IPS-15b (cell line): ENCODE measurements around the gene USP31.
A peak's percentile ranks its signal among the peaks of the same experiment; 100 is the strongest.

Experiments used
- H3K27me3 ChIP-seq: one replicate; pipeline ENCODE4 v1.6.1; 2013; ENCODE audit warnings: low read length; ENCODE audit not compliant: control insufficient read depth, insufficient read depth
- H3K36me3 ChIP-seq: one replicate; pipeline ENCODE4 v1.6.1; 2013; ENCODE audit warnings: low read length; ENCODE audit not compliant: control insufficient read depth, insufficient read depth
- H3K4me1 ChIP-seq: one replicate; pipeline ENCODE4 v1.6.1; 2013; ENCODE audit warnings: mild to moderate bottlenecking, low read length; ENCODE audit not compliant: control insufficient read depth, insufficient read depth
- H3K4me3 ChIP-seq: one replicate; pipeline ENCODE4 v1.5.1; 2013; ENCODE audit warnings: low read depth, low read length
- H3K9ac ChIP-seq: one replicate; pipeline ENCODE4 v1.6.1; 2013; ENCODE audit warnings: low read depth, mild to moderate bottlenecking, low read length
- H3K9me3 ChIP-seq: one replicate; pipeline ENCODE4 v1.6.1; 2013; ENCODE audit warnings: mild to moderate bottlenecking, low read length; ENCODE audit not compliant: control insufficient read depth, insufficient read depth

Gene USP31

GRCh38 chr16:23141959-23142740 lies 7.1 kb downstream of the USP31 start:
- H3K4me3 ChIP-seq, result no peak overlapping the region
- H3K27me3 ChIP-seq, result no peaks in the 10 kb centered on the region
- H3K9me3 ChIP-seq, result no peaks in the 10 kb centered on the region
- H3K9ac ChIP-seq, result no peak overlapping the region
- H3K4me1 ChIP-seq, result peaks cover 19% of the 10 kb centered on the region
- no peaks in the 10 kb centered on the region for H3K36me3 ChIP-seq

GRCh38 chr16:23141500-23141899 lies 7.8 kb downstream of the USP31 start:
- Histone ChIP-seq H3K4me3 (no peak overlapping the region), H3K4me1 (peaks cover 17% of the 10 kb centered on the region), H3K27me3 (no peaks in the 10 kb centered on the region), H3K9me3 (no peaks in the 10 kb centered on the region), H3K9ac (no peak overlapping the region), H3K36me3 (no peaks in the 10 kb centered on the region)

DNA sequence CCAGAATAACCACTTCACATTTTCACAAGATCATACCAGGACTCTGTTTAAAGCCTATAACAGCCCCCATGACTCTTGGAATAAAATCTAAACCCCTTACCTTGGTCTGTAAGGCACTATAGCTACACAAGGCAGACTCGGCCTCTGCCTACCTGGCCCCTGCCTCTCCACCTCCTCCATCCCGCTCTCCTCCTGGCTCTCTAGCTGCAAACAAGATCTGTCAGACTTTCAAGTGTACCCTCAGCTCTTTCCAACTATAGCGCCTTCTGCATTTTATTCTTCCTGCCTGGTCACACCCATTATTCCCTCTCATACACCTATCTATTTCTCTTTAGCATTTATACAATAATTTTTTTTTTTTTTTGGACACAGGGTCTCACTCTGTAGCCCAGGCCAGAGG lies 8.2 kb downstream of the USP31 start:
- Histone ChIP-seq H3K9ac (no peak overlapping the region), H3K4me1 (peaks cover 17% of the 10 kb centered on the region), H3K36me3 (no peaks in the 10 kb centered on the region), H3K9me3 (no peaks in the 10 kb centered on the region), H3K27me3 (no peaks in the 10 kb centered on the region), H3K4me3 (no peak overlapping the region)

GRCh38 chr16:23140107-23140506 lies 9.1 kb downstream of the USP31 start:
- Histone ChIP-seq H3K9ac (no peak overlapping the region), H3K4me1 (peaks cover 11% of the 10 kb centered on the region), H3K4me3 (no peak overlapping the region), H3K27me3 (no peaks in the 10 kb centered on the region), H3K9me3 (no peaks in the 10 kb centered on the region), H3K36me3 (no peaks in the 10 kb centered on the region)

- Histone ChIP-seq H3K27me3 (no peaks in the 10 kb centered on the region), H3K4me3 (no peak overlapping the region), H3K9me3 (no peaks in the 10 kb centered on the region), H3K4me1 (peaks cover 2% of the 10 kb centered on the region), H3K9ac (no peak overlapping the region), H3K36me3 (no peaks in the 10 kb centered on the region)
These were observed 11.4 kb downstream of the USP31 start for GRCh38 chr16:23137818-23138217.

DNA sequence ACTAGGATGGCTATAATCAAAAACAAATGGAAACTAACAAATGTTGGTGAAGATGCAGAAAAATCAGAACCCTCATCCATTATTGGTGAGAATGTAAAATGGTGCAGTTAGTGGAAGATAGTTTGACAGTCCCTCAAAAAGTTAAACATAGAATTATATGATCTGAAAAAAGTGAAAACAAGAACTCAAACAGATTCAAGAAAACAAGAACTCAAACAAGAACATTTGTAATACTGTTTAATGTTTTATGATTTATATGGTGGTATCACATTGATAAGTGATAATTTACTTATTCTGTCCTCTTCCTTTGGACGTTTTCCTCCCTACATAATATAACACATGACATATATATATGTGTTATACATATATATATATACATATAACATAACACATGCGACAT lies 12.0 kb downstream of the USP31 start:
- H3K27me3 ChIP-seq, result no peaks in the 10 kb centered on the region
- H3K4me1 ChIP-seq, result peaks cover 8% of the 10 kb centered on the region
- H3K9ac ChIP-seq, result no peak overlapping the region
- H3K4me3 ChIP-seq, result no peak overlapping the region
- no peaks in the 10 kb centered on the region for H3K9me3 ChIP-seq
- H3K36me3 ChIP-seq, result no peaks in the 10 kb centered on the region

DNA sequence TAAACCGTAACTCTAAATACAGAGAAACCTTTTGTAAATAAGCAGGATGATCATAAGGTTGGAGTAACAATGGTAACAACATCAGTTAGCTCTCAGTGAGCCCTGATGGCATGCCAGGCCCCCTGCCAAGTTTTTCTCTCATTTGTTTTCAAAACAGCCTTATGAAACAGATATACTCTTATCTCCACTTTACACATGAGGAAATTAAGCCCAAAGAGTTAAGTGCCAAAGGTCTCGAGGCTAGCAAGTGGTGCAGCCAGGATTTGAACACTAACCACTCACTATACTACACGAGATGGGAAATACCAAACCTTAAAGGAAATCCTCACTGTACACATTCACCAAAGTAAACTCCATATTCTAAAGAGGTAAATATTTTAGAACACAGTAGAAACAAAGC lies 15.0 kb downstream of the USP31 start:
- H3K4me3 ChIP-seq, result no peak overlapping the region
- H3K36me3 ChIP-seq, result no peaks in the 10 kb centered on the region
- H3K9ac ChIP-seq, result no peak overlapping the region
- no peaks in the 10 kb centered on the region for H3K27me3 ChIP-seq
- peaks cover 12% of the 10 kb centered on the region for H3K4me1 ChIP-seq
- H3K9me3 ChIP-seq, result no peaks in the 10 kb centered on the region

GRCh38 chr16:23132775-23133463 lies 16.3 kb downstream of the USP31 start:
- no peaks in the 10 kb centered on the region for H3K27me3 ChIP-seq
- H3K9me3 ChIP-seq, result no peaks in the 10 kb centered on the region
- H3K36me3 ChIP-seq, result no peaks in the 10 kb centered on the region
- peaks cover 12% of the 10 kb centered on the region for H3K4me1 ChIP-seq
- peak overlapping the region; percentile 1 for H3K9ac ChIP-seq
- no peak overlapping the region for H3K4me3 ChIP-seq

DNA sequence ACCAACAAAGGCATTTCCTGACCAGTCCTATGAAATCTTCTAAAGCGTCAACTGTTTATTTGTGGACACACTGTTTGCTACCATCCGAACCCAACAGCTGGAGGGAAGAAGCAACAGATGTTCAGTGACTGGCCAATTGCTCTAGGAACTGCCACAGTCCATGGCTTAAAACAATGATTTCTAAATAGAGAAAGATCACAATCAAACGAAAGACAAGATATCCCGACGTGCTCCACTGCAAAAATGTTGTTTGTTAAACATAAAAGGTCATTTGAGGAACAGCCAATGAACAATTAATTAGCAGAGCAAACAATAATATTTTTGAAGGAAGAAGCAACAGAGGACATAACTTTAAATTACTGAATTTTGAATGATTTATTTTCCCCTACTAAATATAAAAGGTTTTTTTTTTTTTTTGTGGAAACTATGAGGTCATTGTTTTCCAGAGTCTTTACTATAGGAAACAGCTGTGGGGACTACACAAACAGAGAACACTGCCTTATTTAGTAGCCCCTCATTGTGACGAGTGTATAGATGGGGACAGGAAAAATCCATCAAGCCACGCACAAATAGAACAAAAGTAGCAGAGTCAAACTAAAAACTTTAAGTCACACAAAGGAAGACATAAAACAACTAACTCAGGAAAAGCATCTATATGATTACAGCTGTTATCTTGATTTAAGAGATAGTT lies 17.2 kb downstream of the USP31 start:
- no peaks in the 10 kb centered on the region for H3K36me3 ChIP-seq
- H3K27me3 ChIP-seq, result no peaks in the 10 kb centered on the region
- no peak overlapping the region for H3K4me3 ChIP-seq
- H3K9me3 ChIP-seq, result no peaks in the 10 kb centered on the region
- H3K9ac ChIP-seq, result no peak overlapping the region
- H3K4me1 ChIP-seq, result peaks cover 12% of the 10 kb centered on the region

- no peaks in the 10 kb centered on the region for H3K9me3 ChIP-seq
- no peaks in the 10 kb centered on the region for H3K27me3 ChIP-seq
- no peak overlapping the region for H3K9ac ChIP-seq
- H3K36me3 ChIP-seq, result no peaks in the 10 kb centered on the region
- no peak overlapping the region for H3K4me3 ChIP-seq
- peaks cover 12% of the 10 kb centered on the region for H3K4me1 ChIP-seq
These were observed 17.8 kb downstream of the USP31 start for GRCh38 chr16:23131436-23131835.

- Histone ChIP-seq H3K9me3 (no peaks in the 10 kb centered on the region), H3K4me3 (no peak overlapping the region), H3K27me3 (no peaks in the 10 kb centered on the region), H3K9ac (no peak overlapping the region), H3K4me1 (peaks cover 12% of the 10 kb centered on the region), H3K36me3 (no peaks in the 10 kb centered on the region)
These were observed 18.2 kb downstream of the USP31 start for GRCh38 chr16:23131036-23131435.

DNA sequence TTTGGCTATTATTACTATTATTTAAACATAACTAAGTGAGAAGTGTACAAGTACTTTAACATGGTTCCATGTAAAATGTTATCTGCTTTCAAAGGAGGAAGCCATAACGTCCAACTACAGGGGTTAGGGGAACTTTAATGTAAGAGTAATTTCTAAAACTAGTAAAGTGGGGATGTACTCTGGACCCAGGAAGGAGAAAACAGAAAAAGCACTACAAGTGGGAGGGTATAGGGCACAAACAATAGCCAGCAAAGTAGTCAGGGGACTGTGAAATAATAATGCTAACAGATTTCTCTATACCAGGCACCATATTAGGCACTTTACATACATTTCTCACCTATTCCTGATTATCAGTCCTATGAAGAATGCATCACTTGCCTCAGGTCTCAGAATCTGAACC lies 19.6 kb downstream of the USP31 start:
- peaks cover 21% of the 10 kb centered on the region for H3K4me1 ChIP-seq
- H3K36me3 ChIP-seq, result no peaks in the 10 kb centered on the region
- no peaks in the 10 kb centered on the region for H3K9me3 ChIP-seq
- H3K9ac ChIP-seq, result no peak overlapping the region
- no peaks in the 10 kb centered on the region for H3K27me3 ChIP-seq
- H3K4me3 ChIP-seq, result no peak overlapping the region
